ENCODE results near the gene GP1BA.

The GP1BA gene

GRCh38 chr17:4908711-4909496, 23.2 kb upstream of the GP1BA start (continued):
- no peak; the same call in 1 of the 2 replicates for TF ChIP-seq ZNF146 (tag by site-specific recombination; IDR thresholded peaks at IDR 0.05)
- no peak for TF ChIP-seq ZNF558 (tag by site-specific recombination; IDR thresholded peaks at IDR 0.05)
- peak; percentile 82 for TF ChIP-seq CTCF (tag by site-specific recombination; IDR thresholded peaks at IDR 0.05)
- TF ChIP-seq MZF1 (tag by site-specific recombination; IDR thresholded peaks at IDR 0.05; ENCODE audit: borderline replicate concordance), result no peak
- TF ChIP-seq ZBTB8A (tag by site-specific recombination; IDR thresholded peaks at IDR 0.05), result no peak
- TF ChIP-seq PRDM6 (tag by site-specific recombination; IDR thresholded peaks at IDR 0.05), result no peak
- 0 out of 2 replicates have a peak, but pooled peaks have one; percentile 8 for TF ChIP-seq ZNF2 (tag by site-specific recombination; IDR thresholded peaks at IDR 0.05)
- no peak for TF ChIP-seq ZNF354C (tag by site-specific recombination; IDR thresholded peaks at IDR 0.05; ENCODE audit: borderline replicate concordance, low read depth)
- TF ChIP-seq ZNF19 (tag by site-specific recombination; IDR thresholded peaks at IDR 0.05; ENCODE audit: low read depth), result no peak
- TF ChIP-seq ZSCAN5A (tag by site-specific recombination; IDR thresholded peaks at IDR 0.05), result no peak
- no peak for TF ChIP-seq ZNF704 (tag by site-specific recombination; IDR thresholded peaks at IDR 0.05)
- TF ChIP-seq ZNF169 (tag by site-specific recombination; IDR thresholded peaks at IDR 0.05), result no peak
- no peak for TF ChIP-seq ELK4 (IDR thresholded peaks at IDR 0.05; ENCODE audit: borderline replicate concordance, low read depth, low read length)
- TF ChIP-seq ZNF239 (tag by site-specific recombination; IDR thresholded peaks at IDR 0.05), result peak; percentile 45; the same call in 1 of the 2 replicates
- TF ChIP-seq ZNF473 (tag by site-specific recombination; IDR thresholded peaks at IDR 0.05), result peak; percentile 54; the same call in 1 of the 2 replicates
- TF ChIP-seq GLI2 (tag by site-specific recombination; IDR thresholded peaks at IDR 0.05; ENCODE audit: borderline replicate concordance, low read depth), result no peak
- TF ChIP-seq ZNF626 (tag by site-specific recombination; IDR thresholded peaks at IDR 0.05), result no peak
- TF ChIP-seq ZNF174 (tag by site-specific recombination; IDR thresholded peaks at IDR 0.05), result no peak
- 0 out of 2 replicates have a peak, but pooled peaks have one; percentile 50 for TF ChIP-seq ZNF157 (tag by site-specific recombination; IDR thresholded peaks at IDR 0.05)
- TF ChIP-seq TSHZ1 (tag by site-specific recombination; IDR thresholded peaks at IDR 0.05; ENCODE audit: borderline replicate concordance), result no peak
- 0 out of 2 replicates have a peak, but pooled peaks have one; percentile 28 for TF ChIP-seq ZNF121 (tag by site-specific recombination; IDR thresholded peaks at IDR 0.05)
- 0 out of 2 replicates have a peak, but pooled peaks have one; percentile 14 for TF ChIP-seq KLF17 (tag by site-specific recombination; IDR thresholded peaks at IDR 0.05)
- TF ChIP-seq MEIS1 (CRISPR knock-in tag; IDR thresholded peaks at IDR 0.05; ENCODE audit: borderline replicate concordance), result no peak
- peak; percentile 98 for TF ChIP-seq ZSCAN30 (tag by site-specific recombination; IDR thresholded peaks at IDR 0.05)
- TF ChIP-seq ZIC2 (tag by site-specific recombination; IDR thresholded peaks at IDR 0.05), result peak; percentile 72
- TF ChIP-seq ZBTB6 (tag by site-specific recombination; IDR thresholded peaks at IDR 0.05), result no peak

All from HEK293 (cell line).